HG03139 (cell line): ENCODE measurements around the gene HCN4.

Source experiments
- ATAC-seq: cut with Tn5 transposase; IDR thresholded peaks from one replicate; pipeline ENCODE4 v1.9.1; 2021; ENCODE audit not compliant: unreplicated experiment

HCN4 gene

DNA sequence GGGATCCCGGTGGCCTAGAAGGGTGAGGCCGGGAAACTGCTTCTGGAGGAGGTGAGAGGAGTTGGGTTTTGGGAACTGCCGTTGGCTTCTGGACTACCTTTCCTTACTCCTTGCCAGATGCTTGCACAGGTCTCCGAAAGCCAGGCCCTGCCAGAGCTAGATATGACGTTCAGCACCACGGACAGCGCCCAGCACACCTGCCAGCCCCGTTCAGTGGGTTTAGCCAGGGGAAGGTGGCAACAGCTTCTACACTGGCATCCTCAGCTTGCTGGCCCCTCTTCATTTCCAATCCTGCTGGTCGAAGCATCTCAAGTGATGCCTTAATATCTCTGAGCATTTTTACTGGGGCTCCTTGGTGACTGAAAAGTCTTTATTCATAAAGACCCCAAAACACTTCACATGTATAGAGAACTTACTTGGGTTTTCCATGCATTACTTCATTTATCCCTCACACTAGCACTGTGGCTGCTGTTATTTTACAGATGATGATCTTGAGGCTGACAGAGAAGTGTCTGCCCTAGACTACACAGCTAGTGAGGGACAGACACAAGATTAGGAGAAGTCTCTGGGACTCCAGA lies 21.9 kb downstream of the HCN4 start:
- ATAC-seq = no peak

DNA sequence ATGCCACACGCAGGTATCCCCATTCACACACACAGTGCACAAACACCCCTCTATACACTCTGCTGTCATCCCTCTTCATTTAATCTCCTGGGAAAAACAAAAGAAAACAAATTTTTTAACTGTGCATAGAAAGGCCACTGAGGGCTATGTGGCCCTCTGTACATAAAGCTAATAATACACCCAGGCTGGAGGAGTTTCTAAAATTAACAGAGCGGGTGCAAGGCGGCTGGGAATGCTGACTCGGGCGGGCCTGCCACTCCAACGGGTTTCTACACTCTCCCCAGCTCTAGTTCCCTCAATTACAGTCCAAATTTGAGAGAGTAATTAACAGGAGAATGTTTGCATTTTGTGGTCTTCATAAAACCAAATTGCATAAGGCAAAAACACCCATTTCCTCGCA lies 23.1 kb downstream of the HCN4 start:
- ATAC-seq = no peak

DNA sequence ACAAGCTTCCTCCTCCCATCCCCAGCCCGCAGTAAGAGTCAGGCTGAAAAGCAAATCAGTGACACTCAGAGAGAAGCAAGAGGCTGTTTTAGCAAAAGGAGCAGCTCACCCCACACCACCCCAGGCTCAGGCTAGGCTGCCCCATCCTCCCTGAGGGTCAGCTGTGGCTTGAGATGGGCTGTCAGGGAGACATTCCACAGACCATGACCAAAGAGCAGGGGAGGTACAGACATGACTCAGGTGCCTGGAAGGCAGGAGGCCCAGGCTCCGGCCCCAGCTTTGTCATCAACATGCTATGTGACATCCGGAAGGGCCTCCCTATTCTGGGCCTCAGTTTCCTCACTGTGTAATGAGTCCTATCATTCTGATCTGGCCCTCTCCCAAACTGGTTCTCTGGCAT lies 24.7 kb downstream of the HCN4 start:
- no peak for ATAC-seq

DNA sequence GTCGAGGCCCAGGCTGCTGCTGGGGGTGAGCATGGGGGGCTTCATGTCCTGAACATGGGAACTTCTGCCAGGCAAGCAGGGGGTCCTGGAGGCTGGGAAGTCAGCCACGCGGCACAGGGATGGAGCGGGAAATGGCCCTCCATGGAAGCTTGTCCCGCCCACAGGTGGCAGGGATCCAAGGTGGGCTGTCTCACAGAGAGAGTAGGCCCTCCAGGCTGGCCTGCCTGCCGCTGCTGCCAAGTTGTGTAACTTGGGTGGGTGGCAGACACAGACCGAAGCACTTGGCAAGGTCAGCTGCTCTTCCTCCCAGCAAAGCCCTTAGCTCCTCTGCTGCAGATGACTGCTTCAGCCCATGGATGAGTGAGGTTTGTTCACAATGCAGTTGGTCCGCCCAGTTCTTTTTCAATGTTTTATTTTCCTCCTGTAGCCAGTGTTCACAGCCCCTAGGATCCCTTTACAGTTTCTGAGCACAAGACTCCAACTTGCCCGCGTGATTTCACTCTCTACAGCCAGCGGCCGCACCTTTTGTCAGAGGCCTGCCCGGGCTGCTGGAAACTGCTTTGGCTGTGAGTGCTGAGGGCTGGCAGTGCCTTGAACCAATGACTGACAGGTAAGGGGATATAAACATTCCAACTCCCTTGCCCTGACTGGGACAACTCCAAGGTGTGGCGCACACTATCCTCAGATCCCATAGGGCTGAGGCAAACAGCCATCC lies 26.7 kb downstream of the HCN4 start:
- no peak for ATAC-seq

DNA sequence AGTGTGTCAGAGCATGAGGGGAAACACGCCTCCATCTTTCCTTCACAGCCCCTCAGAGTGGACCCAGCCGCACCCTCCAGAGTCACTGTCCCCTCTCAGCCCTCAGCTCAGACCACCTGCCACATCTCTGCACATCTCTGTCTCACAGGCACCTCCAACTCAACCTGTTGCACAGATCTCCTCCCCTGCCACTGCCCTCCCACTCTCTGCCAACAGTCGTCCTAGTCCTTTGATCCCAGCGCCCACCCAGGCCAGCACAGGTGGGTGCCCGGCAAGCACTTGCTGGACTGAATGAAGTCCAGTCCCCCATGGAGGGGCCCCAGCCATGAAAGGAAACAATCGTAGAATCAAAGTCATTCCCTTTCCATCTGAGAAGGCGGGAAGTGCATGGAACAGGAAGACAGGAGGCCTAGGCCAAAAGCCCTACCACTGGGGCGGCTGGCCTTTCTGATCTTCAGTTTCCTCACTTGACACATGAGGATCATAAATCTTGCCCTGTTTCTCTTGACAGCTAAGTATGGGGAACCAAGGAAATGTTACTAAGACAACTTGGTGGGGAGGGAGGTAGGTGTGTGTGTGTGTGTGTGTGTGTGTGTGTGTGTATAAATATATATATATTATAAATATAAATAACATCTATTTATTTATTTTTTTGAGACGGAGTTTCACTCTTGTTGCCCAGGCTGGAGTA lies 28.1 kb downstream of the HCN4 start:
- no peak for ATAC-seq

DNA sequence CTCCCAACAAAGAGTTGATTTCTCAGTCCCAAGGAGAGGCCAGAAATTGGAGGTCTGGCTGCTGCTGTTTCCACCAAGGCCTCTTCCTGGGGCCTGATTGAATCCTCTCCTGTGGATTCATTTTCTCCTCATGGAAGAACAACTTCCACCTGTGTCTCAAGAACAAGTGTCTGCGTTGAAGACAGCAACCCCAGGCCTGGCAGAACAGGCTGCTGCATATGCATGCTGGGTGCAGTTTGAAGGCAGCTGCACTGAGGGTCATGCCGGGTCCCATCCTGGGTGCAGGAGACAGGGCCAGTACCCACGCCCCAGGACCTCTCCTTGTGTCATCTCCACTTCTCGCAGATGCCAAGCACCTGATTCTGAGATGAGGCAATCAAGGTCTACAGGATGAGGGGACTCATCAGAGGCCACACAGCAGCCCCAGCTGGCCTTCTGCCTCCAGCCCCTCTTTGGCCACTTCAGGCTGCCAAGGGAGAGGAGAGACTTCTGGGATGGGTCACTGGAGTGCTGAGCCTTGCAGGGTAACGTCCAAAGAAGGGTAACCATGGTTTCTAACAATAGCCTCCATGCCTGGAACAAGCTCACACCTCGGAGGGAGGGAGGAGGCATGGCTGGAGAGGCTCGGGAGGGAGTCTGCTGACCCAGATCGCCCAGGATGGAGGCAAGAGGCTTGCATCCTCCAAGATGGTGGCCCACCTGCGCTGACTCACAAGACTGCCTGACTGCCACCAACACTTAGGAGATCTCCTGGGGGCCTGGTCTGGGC lies 30.0 kb downstream of the HCN4 start:
- ATAC-seq = no peak

DNA sequence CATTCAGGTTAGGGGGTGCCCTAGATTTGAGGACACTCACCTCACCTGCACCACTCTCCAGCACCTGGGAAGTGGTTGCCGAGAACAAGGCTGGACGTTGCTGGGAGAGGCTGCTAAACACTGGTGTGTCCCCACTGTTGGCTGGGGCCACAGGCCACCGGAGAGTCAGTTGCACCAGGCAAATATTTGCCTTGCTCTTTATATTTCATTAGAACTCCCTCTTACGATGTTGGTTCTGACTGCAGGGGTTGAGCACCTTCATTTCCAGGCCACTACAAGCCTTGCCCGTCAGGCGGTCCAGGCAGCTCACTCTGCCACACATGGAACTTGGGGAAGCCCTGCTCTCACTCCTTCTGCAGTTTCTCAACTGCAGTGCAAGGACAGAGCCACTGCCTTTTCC lies 30.7 kb downstream of the HCN4 start:
- no peak for ATAC-seq

DNA sequence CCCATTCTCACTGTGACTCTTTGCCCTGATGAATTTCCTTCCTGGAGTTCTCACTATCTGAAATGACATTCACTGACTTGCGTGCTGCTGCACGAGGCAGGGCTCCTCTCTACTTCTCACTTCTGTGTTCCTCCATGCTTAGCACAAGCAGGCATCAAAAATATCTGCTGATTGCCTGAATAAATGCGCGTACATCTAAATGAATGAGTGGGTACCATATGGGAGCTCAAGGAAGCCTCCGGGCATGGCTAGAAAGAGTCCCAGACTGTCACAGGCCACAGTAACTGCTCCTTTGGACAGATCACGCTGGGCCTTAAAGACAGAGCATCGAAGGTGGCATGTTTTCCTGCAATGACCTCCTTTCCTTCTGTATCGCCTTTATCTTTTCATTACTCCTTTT lies 31.6 kb downstream of the HCN4 start:
- ATAC-seq = no peak

DNA sequence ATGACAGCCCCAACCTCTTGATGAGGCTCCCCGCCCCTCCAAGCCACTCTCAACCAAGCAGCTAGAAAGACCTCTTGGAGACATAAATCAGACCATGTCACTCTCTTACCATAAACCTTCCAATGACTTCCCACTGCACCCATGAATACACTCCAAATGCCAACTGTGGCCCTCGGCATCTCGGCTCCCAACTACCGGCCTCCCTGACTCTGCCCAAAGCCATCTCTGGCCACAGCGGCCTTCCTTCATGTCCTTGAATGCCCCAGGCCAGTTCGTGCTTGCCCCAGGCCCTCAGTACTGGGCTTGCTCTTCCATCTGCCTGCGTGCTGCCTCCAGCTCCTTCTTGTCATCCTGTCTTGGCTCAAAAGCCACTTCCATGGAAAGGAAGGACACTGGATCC lies 32.0 kb downstream of the HCN4 start:
- no peak for ATAC-seq

DNA sequence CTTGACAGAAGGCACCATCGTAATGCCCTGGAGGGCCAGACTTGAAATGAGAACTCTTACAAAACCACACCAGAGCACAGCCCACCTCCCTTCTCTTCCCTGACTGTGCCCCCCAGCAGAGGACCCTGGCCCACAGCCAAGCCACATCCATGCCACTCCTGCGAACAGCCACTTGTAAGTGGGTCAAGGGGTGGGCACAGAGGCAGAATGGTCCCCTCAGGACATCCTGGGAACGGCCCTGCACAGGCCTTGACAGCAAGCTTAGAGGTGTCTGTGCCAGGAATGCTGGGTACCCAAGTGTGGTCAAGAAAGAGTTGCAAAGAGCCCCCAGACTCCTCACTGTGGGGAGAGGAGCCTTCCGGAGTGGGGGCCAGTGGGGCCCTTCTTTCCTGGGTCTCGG lies 33.3 kb downstream of the HCN4 start:
- no peak for ATAC-seq

DNA sequence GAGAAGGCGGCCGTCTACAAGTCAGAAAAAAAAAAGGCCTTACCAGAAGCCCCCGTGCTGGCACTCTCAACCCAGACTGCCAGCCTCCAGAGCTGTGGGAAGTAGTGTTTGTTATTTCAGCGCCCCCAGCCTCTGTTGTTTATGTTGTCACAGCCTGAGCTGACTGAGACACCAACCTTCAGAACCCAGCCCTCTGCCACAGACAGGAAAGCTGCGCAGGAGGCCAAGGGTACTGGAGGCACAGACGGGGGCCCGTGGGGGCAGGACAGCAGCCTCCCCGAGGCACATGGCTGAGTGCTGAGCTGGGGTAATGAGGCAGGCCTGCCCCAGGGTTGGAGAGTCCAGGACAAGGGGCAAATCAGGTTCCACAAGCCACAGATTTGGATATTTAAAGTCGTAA lies 33.7 kb downstream of the HCN4 start:
- ATAC-seq = no peak

DNA sequence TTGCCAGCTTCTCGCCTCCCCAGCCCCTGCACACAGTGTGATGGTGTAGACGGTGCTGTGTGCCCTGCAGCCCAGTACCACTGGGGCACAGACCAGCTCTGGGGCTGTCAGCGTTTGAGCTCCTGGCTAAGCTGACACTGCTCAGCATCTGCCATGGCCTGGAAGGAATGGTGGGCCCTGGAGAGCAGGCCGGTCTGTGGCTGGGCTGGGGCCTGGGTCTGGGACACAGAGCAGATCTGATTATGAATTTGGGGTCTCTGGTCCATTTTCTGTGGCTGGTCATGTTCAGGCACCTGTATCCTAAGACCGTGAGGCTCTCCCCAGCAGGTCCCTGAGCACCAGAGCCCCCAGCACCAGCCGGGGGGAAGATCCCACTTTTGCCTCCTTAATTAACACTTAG lies 34.7 kb downstream of the HCN4 start:
- ATAC-seq = no peak

DNA sequence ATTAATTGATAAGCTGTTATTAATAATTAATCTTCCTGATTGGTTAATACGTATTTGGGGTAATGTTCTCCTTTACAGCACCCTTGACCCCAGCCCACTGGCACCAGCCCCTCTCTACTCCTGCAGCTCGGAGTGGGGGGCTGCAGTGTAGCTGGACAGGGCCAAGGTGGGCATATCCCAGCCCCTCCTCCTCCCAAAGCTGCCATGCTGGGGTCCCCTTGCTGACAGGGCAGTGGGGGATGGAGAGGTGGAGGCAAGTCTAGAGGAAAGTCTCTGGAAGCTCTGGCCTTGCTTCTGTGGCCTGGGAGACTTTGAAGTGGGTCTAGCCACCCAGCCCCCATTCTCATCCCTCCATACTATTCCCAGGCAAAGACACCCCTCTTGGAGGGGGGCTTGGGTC lies 35.8 kb downstream of the HCN4 start:
- ATAC-seq = no peak

DNA sequence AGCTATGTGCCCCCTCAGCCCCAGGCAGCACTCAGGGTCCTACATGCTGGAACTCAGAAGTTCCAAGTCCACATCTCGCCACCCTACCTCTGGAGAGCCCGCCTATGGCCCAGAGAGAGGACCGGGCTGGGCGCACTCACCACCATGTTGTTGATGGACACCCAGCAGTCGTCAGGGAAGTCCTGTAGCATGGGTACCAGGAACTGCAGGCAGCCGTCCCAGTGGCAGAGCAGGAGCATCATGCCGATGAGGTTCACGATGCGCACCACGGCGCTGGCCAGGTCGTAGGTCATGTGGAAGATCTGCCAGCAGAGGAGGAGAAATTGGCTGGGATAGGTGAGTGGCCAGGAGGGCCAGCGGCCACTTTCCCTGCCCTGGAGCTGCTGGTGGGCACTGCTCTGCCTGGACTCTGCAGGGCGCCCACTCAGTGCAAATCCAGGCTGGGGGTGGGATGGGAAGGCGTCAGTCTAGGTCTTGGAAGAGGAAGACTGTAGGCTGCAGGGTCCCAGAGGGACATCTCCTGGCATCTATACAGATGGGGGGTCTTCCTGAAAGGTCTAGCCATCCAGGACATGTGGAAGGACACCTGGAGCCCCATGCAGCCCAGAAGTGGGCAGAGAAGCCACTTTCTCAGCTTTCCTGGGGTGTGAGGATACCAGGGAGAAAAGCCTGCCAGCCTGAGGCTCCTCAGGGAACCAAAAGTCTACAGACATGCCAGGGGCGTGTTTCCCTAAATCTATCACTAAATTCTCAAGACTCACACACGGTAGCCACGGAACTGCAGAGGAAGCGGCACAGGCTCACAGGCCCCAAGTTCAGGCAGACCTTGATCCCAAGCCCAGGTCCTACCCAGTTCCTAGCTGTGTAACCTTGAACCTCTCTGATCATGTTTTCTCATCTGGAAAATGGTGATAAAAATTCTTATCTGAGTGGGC lies 36.5 kb downstream of the HCN4 start:
- no peak for ATAC-seq

DNA sequence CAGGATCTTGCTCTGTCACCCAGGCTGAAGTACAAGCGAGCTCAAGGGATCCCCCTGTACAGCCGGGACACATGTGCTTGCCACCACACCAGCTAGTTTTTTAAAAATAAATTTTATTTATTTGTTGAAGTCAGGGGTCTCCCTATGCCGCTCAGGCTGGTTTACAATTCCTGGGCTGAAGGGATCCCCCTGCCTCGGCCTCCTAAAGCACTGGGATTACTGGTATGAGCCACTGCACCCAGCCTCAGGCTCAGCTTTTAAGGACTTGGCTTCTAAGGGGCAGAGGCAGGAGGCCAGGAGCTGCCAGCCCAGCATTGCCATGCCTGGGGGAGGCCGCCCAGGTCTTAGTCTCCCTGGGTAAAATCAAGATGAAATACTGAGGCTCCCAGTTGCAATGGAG lies 37.3 kb downstream of the HCN4 start:
- no peak for ATAC-seq

DNA sequence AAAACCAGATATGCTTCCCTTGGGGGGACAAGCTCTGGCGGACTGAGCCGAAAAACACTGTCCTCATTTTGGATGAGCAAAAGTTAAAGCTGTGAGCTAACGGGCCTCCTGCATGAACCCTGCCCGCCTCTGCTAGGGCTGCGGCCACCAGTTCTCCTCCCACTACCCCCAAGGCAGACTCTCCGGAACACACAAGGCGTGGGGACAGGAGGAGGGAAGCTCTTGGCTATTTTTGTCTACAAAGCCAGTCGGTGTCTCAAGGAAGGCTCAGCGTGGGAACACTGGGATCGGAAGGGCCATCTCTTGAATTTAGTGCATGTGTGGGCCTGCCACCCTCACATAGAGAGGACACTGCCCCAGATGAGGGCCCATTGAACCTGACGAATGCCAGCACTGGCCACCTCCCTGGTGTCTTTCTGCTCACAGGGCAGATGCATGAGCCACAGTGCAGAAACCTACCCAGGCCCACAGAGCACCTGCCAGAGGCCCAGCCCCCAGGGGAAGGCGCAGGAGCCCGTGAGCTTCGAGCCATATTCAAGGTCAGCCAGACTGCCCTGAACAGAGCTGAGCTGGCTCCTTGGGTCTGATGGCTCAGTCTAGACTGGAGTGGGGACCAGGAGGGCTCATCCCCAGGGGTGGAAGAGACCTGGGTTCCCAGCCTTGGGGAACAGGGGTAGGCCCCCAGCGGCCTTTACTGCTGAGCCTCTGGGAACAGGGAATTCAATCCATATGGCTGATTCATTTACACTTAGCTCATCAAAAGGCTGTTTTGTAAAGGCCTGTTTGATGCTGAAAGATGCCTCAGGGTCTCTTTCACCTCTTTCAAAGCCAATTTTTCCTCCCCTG lies 38.3 kb downstream of the HCN4 start:
- ATAC-seq = no peak

DNA sequence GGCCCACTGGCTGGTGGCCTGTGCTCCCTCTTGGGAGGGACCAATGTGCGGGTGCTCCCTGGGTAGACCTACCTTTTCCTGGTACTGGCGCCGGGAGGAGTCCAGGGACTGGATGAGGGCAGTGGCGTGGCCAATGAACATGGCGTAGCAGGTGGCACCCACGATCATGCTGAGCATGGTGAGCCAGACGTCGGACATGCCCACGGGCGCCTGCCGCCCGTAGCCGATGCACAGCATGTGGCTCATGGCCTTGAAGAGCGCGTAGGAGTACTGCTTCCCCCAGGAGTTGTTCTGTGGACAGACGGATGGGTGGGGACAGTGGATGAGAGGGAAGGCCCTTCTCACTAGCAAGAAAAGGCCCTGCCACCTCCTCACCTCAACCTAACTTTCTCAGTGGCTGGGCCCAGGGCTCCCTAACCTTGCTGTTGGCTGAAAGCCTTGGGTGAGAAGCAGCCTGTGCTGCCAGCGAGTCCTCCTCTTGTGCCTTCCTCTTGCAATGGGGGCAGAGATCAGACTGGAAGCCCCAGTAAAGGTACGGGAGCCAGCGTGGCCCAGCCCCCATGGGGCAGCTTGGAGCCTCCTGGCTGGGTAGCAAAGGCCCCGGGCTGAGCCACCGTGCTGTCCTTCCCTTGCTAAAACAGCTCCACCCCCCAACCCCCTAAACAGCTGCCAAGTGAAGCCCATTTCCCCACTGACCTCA lies 39.1 kb downstream of the HCN4 start:
- no peak for ATAC-seq

DNA sequence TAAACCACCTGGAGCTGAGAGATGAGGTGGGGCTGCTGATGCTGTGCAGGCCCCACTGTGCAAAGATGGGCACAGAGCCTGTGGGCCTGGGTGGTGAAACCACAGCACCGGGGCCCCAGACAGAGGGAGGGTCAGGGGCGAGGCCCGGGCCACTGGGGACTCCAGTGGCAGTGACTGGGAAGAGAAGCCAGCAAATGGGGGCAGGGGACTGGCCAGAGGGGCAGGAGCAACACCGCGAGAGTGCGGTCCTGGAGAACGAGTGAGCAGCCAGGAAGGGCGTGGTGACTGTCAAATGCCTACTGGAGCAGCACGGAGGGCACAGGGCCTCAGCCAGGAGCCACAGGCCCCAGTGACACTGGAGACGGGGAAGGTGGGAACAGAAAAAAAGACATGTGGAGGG lies 39.8 kb downstream of the HCN4 start:
- no peak for ATAC-seq

DNA sequence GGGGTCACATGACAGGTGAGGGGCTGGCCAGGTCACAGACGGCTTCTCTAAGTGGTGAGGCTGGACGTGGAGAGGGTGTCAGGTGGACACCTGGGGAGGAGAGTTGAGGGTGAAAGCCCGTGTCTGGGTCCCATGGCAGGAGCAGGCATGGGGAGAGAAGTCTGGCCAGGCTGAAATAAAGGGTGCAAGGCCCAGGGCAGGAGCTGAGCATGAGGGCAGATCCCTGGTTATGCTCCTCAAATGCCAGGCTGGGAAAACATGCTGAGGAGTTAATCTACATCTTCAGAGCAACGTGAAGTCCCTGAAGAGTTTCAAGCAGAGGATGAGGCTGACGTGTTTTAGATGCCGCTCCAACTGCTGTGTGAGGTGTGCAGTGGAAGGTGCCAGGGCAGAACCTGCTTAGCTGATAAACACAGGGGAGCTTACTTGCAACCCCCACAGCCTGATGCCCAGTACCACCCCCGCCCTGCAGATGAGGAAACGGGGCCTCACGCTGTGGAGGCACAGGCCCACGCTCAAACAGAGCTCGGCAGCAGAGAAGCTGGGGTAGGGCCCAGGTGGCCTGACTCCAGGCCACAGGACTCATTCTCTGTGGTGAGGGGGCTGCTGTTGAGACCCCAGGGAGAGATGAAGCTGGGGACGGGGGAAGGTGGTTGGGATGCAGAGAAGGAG lies 40.5 kb downstream of the HCN4 start:
- ATAC-seq = no peak
